HepG2 (cell line): ENCODE results near the gene KPNA3. TPM values are rescaled to one million over a fixed set of nuclear protein-coding genes. Genes with fewer than 3 reads are reported as not detected.
A peak's percentile ranks its signal among the peaks of the same experiment; 100 is the strongest.

Source experiments
- FOXK1 ChIP-seq: sonication (generic); formaldehyde crosslinking; IDR thresholded peaks from 2 replicates; pipeline ENCODE4 v1.4.0; 2020; ENCODE audit warnings: low read depth, missing genetic modification reagents, borderline replicate concordance
- KDM5B ChIP-seq: sonication (generic); formaldehyde crosslinking; IDR thresholded peaks from 2 replicates; pipeline ENCODE4 v1.4.0; 2020; ENCODE audit warnings: missing genetic modification reagents, mild to moderate bottlenecking, borderline replicate concordance
- MIER2 ChIP-seq: IDR thresholded peaks from 2 replicates; pipeline ENCODE4 v1.6.1; 2016; ENCODE audit warnings: missing biosample characterization, missing genetic modification reagents
- MXD4 ChIP-seq: IDR thresholded peaks from 2 replicates; pipeline ENCODE4 v1.6.1; 2016; ENCODE audit warnings: mild to moderate bottlenecking, missing biosample characterization, missing genetic modification reagents
- NFE2L2 ChIP-seq: fragments of 150-350 bp; IDR thresholded peaks from 2 replicates; pipeline ENCODE4 v1.6.1; 2014; ENCODE audit warnings: low read length
- PHF5A ChIP-seq: IDR thresholded peaks from one replicate; pipeline ENCODE4 v1.6.1; 2018; ENCODE audit warnings: low read depth, missing genetic modification reagents; ENCODE audit not compliant: unreplicated experiment
- SOX5 ChIP-seq: IDR thresholded peaks from 2 replicates; pipeline ENCODE4 v1.6.1; 2016; ENCODE audit warnings: borderline replicate concordance
- THAP11 ChIP-seq: IDR thresholded peaks from 2 replicates; pipeline ENCODE4 v1.6.1; 2016; ENCODE audit warnings: missing biosample characterization, missing genetic modification reagents
- ZNF224 ChIP-seq: sonication (generic); formaldehyde crosslinking; IDR thresholded peaks from 2 replicates; pipeline ENCODE4 v1.5.0; 2020; ENCODE audit warnings: mild to moderate bottlenecking, missing genetic modification reagents
- ZNF496 ChIP-seq: sonication (generic); formaldehyde crosslinking; IDR thresholded peaks from 2 replicates; pipeline ENCODE4 v1.8.1; 2023; ENCODE audit warnings: mild to moderate bottlenecking, moderate library complexity, missing genetic modification reagents; ENCODE audit not compliant: insufficient replicate concordance
- ZNF510 ChIP-seq: sonication (generic); formaldehyde crosslinking; IDR thresholded peaks from 2 replicates; pipeline ENCODE4 v1.4.0; 2020; ENCODE audit warnings: low read depth, mild to moderate bottlenecking, missing genetic modification reagents
- ZNF550 ChIP-seq: sonication (generic); formaldehyde crosslinking; IDR thresholded peaks from 2 replicates; pipeline ENCODE4 v1.4.0; 2020; ENCODE audit warnings: mild to moderate bottlenecking, missing genetic modification reagents, borderline replicate concordance
- ZNF724P ChIP-seq: sonication (generic); formaldehyde crosslinking; IDR thresholded peaks from 2 replicates; pipeline ENCODE4 v1.8.0; 2022; ENCODE audit warnings: missing genetic modification reagents, borderline replicate concordance
- ZNF761 ChIP-seq: sonication (generic); formaldehyde crosslinking; conservative IDR thresholded peaks from 2 replicates; pipeline ENCODE4 v1.4.0; 2020; ENCODE audit warnings: mild to moderate bottlenecking, missing genetic modification reagents
- polyA plus RNA-seq, 8 experiments: library from polyadenylated mRNA; depleted of rRNA in 3 of 8; stranded (reverse) in 7 of 8; unstranded in 1 of 8; fragments of >200 nt; fragmentation: Illumina TruSeq in 4 of 8; extraction: Trizol in 4 of 8; gene quantifications; 2 replicates each; pipeline versions ENCODE4 v1.2.1 to v1.2.3, GENCODE V29; 2011 to 2016; ENCODE audit warnings: low read depth in 4 of 8, missing spikeins in 1 of 8, mixed read lengths in 1 of 8; ENCODE audit not compliant: insufficient read depth in 1 of 8
- total RNA-seq, 5 experiments: library from RNA; depleted of rRNA; stranded (reverse); fragments of >200 nt; fragmentation: Illumina TruSeq; extraction: Trizol; gene quantifications; 2 replicates each; pipeline ENCODE4 v1.2.3, GENCODE V29; 2016; ENCODE audit warnings: low read depth in 1 of 5
- TF ChIP-seq, protein P1 (sequence below): sonication (generic); formaldehyde crosslinking; IDR thresholded peaks from 2 replicates; pipeline ENCODE4 v1.4.0; 2020; ENCODE audit warnings: low read depth, missing genetic modification reagents
- TF ChIP-seq, protein P2 (sequence below): sonication (generic); formaldehyde crosslinking; IDR thresholded peaks from 2 replicates; pipeline ENCODE4 v1.4.0; 2020; ENCODE audit warnings: missing genetic modification reagents
- TF ChIP-seq, protein P3 (sequence below): sonication (generic); formaldehyde crosslinking; conservative IDR thresholded peaks from 2 replicates; pipeline ENCODE4 v1.8.1; 2023; ENCODE audit warnings: missing genetic modification reagents
- TF ChIP-seq, protein P4 (sequence below): sonication (generic); formaldehyde crosslinking; IDR thresholded peaks from 2 replicates; pipeline ENCODE4 v1.4.0; 2020; ENCODE audit warnings: missing genetic modification reagents, low read depth, mild to moderate bottlenecking, borderline replicate concordance
- TF ChIP-seq, protein P5 (sequence below): sonication (generic); formaldehyde crosslinking; IDR thresholded peaks from 2 replicates; pipeline ENCODE4 v1.5.0; 2020; ENCODE audit warnings: missing genetic modification reagents
- TF ChIP-seq, protein P6 (sequence below): sonication (generic); formaldehyde crosslinking; IDR thresholded peaks from 2 replicates; pipeline ENCODE4 v1.4.0; 2020; ENCODE audit warnings: mild to moderate bottlenecking, missing genetic modification reagents

Gene KPNA3
- total and polyA plus RNA-seq, 2 of the 13 experiments (the other 11 are each of a cell fraction or from before 2014, with no cell fraction given): 13.0 to 28.9 TPM

DNA sequence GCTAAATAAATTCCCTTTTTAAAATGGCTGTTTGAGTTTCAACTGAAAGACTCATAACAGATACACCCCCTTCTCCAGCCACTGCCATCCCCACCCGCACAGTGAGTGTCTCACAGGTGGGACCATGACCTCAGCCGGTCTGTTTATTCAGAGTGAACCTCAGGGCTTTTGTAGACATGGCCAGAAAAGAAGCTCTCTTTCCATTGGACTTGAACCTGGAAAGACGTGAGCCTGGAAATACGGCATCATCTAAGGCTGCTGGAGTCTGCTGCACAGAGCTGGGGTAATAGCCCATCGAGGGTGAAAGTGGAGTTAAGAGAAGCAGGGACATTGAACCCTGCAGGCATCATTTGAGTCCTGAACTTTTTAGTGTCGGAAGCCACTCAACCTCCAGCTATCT, 15.2 kb upstream of the KPNA3 start (continued):
- TF ChIP-seq, protein P1, sequence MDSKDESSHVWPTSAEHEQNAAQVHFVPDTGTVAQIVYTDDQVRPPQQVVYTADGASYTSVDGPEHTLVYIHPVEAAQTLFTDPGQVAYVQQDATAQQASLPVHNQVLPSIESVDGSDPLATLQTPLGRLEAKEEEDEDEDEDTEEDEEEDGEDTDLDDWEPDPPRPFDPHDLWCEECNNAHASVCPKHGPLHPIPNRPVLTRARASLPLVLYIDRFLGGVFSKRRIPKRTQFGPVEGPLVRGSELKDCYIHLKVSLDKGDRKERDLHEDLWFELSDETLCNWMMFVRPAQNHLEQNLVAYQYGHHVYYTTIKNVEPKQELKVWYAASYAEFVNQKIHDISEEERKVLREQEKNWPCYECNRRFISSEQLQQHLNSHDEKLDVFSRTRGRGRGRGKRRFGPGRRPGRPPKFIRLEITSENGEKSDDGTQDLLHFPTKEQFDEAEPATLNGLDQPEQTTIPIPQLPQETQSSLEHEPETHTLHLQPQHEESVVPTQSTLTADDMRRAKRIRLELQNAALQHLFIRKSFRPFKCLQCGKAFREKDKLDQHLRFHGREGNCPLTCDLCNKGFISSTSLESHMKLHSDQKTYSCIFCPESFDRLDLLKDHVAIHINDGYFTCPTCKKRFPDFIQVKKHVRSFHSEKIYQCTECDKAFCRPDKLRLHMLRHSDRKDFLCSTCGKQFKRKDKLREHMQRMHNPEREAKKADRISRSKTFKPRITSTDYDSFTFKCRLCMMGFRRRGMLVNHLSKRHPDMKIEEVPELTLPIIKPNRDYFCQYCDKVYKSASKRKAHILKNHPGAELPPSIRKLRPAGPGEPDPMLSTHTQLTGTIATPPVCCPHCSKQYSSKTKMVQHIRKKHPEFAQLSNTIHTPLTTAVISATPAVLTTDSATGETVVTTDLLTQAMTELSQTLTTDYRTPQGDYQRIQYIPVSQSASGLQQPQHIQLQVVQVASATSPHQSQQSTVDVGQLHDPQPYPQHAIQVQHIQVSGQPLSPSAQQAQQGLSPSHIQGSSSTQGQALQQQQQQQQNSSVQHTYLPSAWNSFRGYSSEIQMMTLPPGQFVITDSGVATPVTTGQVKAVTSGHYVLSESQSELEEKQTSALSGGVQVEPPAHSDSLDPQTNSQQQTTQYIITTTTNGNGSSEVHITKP: no peak
- TF ChIP-seq NFE2L2: no peak
- TF ChIP-seq SOX5 (CRISPR knock-in tag): peak; percentile 62; the same call in 1 of the 2 replicates
- TF ChIP-seq, protein P2, sequence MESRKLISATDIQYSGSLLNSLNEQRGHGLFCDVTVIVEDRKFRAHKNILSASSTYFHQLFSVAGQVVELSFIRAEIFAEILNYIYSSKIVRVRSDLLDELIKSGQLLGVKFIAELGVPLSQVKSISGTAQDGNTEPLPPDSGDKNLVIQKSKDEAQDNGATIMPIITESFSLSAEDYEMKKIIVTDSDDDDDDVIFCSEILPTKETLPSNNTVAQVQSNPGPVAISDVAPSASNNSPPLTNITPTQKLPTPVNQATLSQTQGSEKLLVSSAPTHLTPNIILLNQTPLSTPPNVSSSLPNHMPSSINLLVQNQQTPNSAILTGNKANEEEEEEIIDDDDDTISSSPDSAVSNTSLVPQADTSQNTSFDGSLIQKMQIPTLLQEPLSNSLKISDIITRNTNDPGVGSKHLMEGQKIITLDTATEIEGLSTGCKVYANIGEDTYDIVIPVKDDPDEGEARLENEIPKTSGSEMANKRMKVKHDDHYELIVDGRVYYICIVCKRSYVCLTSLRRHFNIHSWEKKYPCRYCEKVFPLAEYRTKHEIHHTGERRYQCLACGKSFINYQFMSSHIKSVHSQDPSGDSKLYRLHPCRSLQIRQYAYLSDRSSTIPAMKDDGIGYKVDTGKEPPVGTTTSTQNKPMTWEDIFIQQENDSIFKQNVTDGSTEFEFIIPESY (CRISPR knock-in tag): no peak
- no peak for TF ChIP-seq ZNF510 (CRISPR knock-in tag)
- TF ChIP-seq, protein P3, sequence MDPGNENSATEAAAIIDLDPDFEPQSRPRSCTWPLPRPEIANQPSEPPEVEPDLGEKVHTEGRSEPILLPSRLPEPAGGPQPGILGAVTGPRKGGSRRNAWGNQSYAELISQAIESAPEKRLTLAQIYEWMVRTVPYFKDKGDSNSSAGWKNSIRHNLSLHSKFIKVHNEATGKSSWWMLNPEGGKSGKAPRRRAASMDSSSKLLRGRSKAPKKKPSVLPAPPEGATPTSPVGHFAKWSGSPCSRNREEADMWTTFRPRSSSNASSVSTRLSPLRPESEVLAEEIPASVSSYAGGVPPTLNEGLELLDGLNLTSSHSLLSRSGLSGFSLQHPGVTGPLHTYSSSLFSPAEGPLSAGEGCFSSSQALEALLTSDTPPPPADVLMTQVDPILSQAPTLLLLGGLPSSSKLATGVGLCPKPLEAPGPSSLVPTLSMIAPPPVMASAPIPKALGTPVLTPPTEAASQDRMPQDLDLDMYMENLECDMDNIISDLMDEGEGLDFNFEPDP (CRISPR knock-in tag): no peak
- no peak for TF ChIP-seq ZNF550 (CRISPR knock-in tag)
- TF ChIP-seq PHF5A (CRISPR knock-in tag): no peak
- TF ChIP-seq, protein P4, sequence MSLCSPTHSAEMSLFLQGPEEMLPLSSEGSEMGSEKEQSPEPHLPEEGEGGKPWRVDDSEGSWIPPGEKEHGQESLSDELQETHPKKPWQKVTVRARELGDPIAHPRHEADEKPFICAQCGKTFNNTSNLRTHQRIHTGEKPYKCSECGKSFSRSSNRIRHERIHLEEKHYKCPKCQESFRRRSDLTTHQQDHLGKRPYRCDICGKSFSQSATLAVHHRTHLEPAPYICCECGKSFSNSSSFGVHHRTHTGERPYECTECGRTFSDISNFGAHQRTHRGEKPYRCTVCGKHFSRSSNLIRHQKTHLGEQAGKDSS: no peak
- TF ChIP-seq THAP11 (CRISPR knock-in tag): peak; percentile 36; the same call in 1 of the 2 replicates
- no peak for TF ChIP-seq ZNF496 (CRISPR knock-in tag)
- TF ChIP-seq FOXK1 (CRISPR knock-in tag): peak; percentile 78; the same call in 1 of the 2 replicates
- TF ChIP-seq MXD4 (CRISPR knock-in tag): no peak
- TF ChIP-seq, protein P5, sequence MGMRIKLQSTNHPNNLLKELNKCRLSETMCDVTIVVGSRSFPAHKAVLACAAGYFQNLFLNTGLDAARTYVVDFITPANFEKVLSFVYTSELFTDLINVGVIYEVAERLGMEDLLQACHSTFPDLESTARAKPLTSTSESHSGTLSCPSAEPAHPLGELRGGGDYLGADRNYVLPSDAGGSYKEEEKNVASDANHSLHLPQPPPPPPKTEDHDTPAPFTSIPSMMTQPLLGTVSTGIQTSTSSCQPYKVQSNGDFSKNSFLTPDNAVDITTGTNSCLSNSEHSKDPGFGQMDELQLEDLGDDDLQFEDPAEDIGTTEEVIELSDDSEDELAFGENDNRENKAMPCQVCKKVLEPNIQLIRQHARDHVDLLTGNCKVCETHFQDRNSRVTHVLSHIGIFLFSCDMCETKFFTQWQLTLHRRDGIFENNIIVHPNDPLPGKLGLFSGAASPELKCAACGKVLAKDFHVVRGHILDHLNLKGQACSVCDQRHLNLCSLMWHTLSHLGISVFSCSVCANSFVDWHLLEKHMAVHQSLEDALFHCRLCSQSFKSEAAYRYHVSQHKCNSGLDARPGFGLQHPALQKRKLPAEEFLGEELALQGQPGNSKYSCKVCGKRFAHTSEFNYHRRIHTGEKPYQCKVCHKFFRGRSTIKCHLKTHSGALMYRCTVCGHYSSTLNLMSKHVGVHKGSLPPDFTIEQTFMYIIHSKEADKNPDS (CRISPR knock-in tag): no peak
- TF ChIP-seq, protein P6, sequence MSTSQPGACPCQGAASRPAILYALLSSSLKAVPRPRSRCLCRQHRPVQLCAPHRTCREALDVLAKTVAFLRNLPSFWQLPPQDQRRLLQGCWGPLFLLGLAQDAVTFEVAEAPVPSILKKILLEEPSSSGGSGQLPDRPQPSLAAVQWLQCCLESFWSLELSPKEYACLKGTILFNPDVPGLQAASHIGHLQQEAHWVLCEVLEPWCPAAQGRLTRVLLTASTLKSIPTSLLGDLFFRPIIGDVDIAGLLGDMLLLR (CRISPR knock-in tag): no peak
- no peak for TF ChIP-seq KDM5B (CRISPR knock-in tag)
- TF ChIP-seq MIER2 (CRISPR knock-in tag): peak; percentile 39; the same call in 1 of the 2 replicates
- no peak for TF ChIP-seq ZNF724P (CRISPR knock-in tag)
- TF ChIP-seq ZNF224 (CRISPR knock-in tag): no peak
- no peak for TF ChIP-seq ZNF761 (CRISPR knock-in tag)
